Transverse colon (tissue), 4 donors: Measurements from ENCODE around the gene SNX1. TPM values are rescaled to one million over a fixed set of nuclear protein-coding genes. Genes with fewer than 3 reads are reported as not detected.

Experiments
- DNase-seq: peaks from one replicate; pipeline ENCODE4 v3.0.0-alpha.2; 2019
- H3K27ac ChIP-seq, 4 donors: fragments of 200-600 bp; sonication (generic); 2 replicates each; pipeline ENCODE4 v1.5.1; 2016 to 2018; ENCODE audit warnings: inconsistent platforms in 4 of 4
- H3K27me3 ChIP-seq: fragments of 200-600 bp; sonication (generic); 2 replicates; pipeline ENCODE4 v1.5.1; 2017; ENCODE audit warnings: inconsistent platforms
- H3K36me3 ChIP-seq, 4 donors: fragments of 200-600 bp; sonication (generic); 2 replicates each; pipeline ENCODE4 v1.5.1; 2017 to 2019; ENCODE audit warnings: inconsistent platforms in 4 of 4
- H3K4me1 ChIP-seq, 4 donors: fragments of 200-600 bp; sonication (generic); 2 replicates each; pipeline ENCODE4 v1.5.1; 2017 to 2020; ENCODE audit warnings: inconsistent platforms in 4 of 4
- H3K4me3 ChIP-seq, 4 donors: fragments of 200-600 bp; sonication (generic); 1 replicate in 1 of 4; 2 replicates in 3 of 4; pipeline versions ENCODE4 v1.5.1 to v1.6.1; 2017 to 2019; ENCODE audit warnings: inconsistent platforms in 4 of 4
- H3K9me3 ChIP-seq, 2 donors: fragments of 200-600 bp; sonication (generic); 2 replicates each; pipeline ENCODE4 v1.5.1; 2017 to 2019; ENCODE audit warnings: inconsistent platforms in 2 of 2
- CTCF ChIP-seq, 5 experiments: fragments of 200-600 bp in 3 of 5; fragments of 450-650 bp in 2 of 5; sonication (generic) in 3 of 5; IDR thresholded peaks; 1 replicate in 2 of 5; 2 replicates in 3 of 5; pipeline ENCODE4 v1.5.1; 2016 to 2017; ENCODE audit warnings: antibody characterized with exemption in 5 of 5, inconsistent platforms in 3 of 5, mild to moderate bottlenecking in 2 of 5, moderate library complexity in 1 of 5
- EP300 ChIP-seq: sonication (generic); formaldehyde crosslinking; IDR thresholded peaks from one replicate; pipeline ENCODE4 v1.6.1; 2017; ENCODE audit warnings: antibody characterized with exemption, low read depth
- POLR2A ChIP-seq: fragments of 450-650 bp; IDR thresholded peaks from one replicate; pipeline ENCODE4 v1.6.1; 2016; ENCODE audit warnings: antibody characterized with exemption, mild to moderate bottlenecking, moderate library complexity
- POLR2AphosphoS5 ChIP-seq, 3 donors: sonication (generic); formaldehyde crosslinking; IDR thresholded peaks; one replicate each; pipeline ENCODE4 v1.6.1; 2016; ENCODE audit warnings: antibody characterized with exemption in 3 of 3
- WGBS, 2 donors: methylation state at CpG; one replicate each; pipeline ENCODE4 v1.1.5; 2018; ENCODE audit warnings: low coverage in 1 of 2; 5-methylcytosine and 5-hydroxymethylcytosine counted together
- in situ Hi-C, 4 donors: fragments of 200-750 bp; cut with MboI; loops; one replicate each; pipeline versions ENCODE4 v1.15.0 to v1.15.1; 2017; ENCODE audit warnings: low sequenced_read_pairs in 3 of 4, low pct_ligation_motif_present in 1 of 4, low pct_unique_long_range_greater_than_20kb in 1 of 4
- intact Hi-C: fragments of 100-400 bp; cut with DNase I; formaldehyde crosslinking; loops from one replicate; pipeline ENCODE4 v1.15.1; 2023; ENCODE audit warnings: low total_unique reads
- total RNA-seq, 4 donors: library from RNA; depleted of rRNA; stranded (reverse); fragments of >200 nt; gene quantifications; one replicate each; pipeline ENCODE4 v1.1.0, GENCODE V29; 2016

Gene SNX1
- total RNA-seq, 4 donors from 2014 or later: 42.4 to 91.0 (median 65.4) TPM

GRCh38 chr15:64146520-64146884, 50.7 kb downstream of the SNX1 start:
- Histone ChIP-seq H3K4me1 (peaks cover 2 to 8% (median 6%) of the 10 kb centered on the region in 4 donors), H3K4me3 (no peak overlapping the region), H3K9me3 (no peaks in the 10 kb centered on the region), H3K27me3 (peaks cover 8% of the 10 kb centered on the region), H3K27ac (no peak overlapping the region), H3K36me3 (peaks cover 0 to 15% (median 0%) of the 10 kb centered on the region in 4 donors)
- no peak for DNase-seq
- WGBS, 2 donors: 84 to 93% methylated on average over 3 of the region's 3 CpGs
- intact Hi-C loops: no loop called here
- in situ Hi-C loops: no loop called here
- no peak for TF ChIP-seq CTCF (IDR thresholded peaks at IDR 0.05)

GRCh38 chr15:64146885-64147681, 51.3 kb downstream of the SNX1 start:
- WGBS, 2 donors: 73 to 90% methylated on average over 3 to 26 of the region's 26 CpGs
- in situ Hi-C loops: no loop called here

GRCh38 chr15:64148168-64148567, 52.4 kb downstream of the SNX1 start:
- H3K27ac ChIP-seq: no peak overlapping the region
- no peak for DNase-seq
- H3K36me3 ChIP-seq: peaks cover 0 to 15% (median 0%) of the 10 kb centered on the region in 4 donors
- H3K4me3 ChIP-seq: no peak overlapping the region
- 78 to 88% methylated on average over 1 to 7 of the region's 7 CpGs for WGBS, 2 donors
- in situ Hi-C loops: no loop called here
- no peak for TF ChIP-seq EP300
- TF ChIP-seq POLR2AphosphoS5 (IDR thresholded peaks at IDR 0.05): no peak
- TF ChIP-seq POLR2A: no peak
- no peak for TF ChIP-seq CTCF (IDR thresholded peaks at IDR 0.05)
- H3K4me1 ChIP-seq: peaks cover 13 to 24% (median 20%) of the 10 kb centered on the region in 4 donors
- H3K27me3 ChIP-seq: peaks cover 24% of the 10 kb centered on the region
- H3K9me3 ChIP-seq: no peaks in the 10 kb centered on the region
- intact Hi-C loops: no loop called here

More at GRCh38 chr15:64146885-64147681, 51.3 kb downstream of the SNX1 start:
- TF ChIP-seq POLR2AphosphoS5 (IDR thresholded peaks at IDR 0.05) (no peak), POLR2A (no peak), EP300 (no peak), CTCF (IDR thresholded peaks at IDR 0.05) (no peak)
- no peak overlapping the region for H3K4me3 ChIP-seq
- peaks cover 0 to 15% (median 0%) of the 10 kb centered on the region in 4 donors for H3K36me3 ChIP-seq
- no peak for DNase-seq
- intact Hi-C loops: no loop called here
- H3K27me3 ChIP-seq: peaks cover 14% of the 10 kb centered on the region
- H3K9me3 ChIP-seq: no peaks in the 10 kb centered on the region
- H3K4me1 ChIP-seq: peaks cover 8 to 13% (median 12%) of the 10 kb centered on the region in 4 donors
- no peak overlapping the region for H3K27ac ChIP-seq

- Histone ChIP-seq H3K27me3 (peaks cover 26% of the 10 kb centered on the region), H3K27ac (no peak overlapping the region), H3K9me3 (no peaks in the 10 kb centered on the region), H3K36me3 (peaks cover 0 to 11% (median 0%) of the 10 kb centered on the region in 4 donors), H3K4me1 (peaks cover 13 to 28% (median 24%) of the 10 kb centered on the region in 4 donors), H3K4me3 (no peak overlapping the region)
- intact Hi-C loops (no loop called here), in situ Hi-C loops (no loop called here)
- TF ChIP-seq EP300 (no peak), CTCF (IDR thresholded peaks at IDR 0.05) (no peak), POLR2AphosphoS5 (IDR thresholded peaks at IDR 0.05) (no peak), POLR2A (no peak)
- no peak for DNase-seq
- 85 to 89% methylated on average over 3 of the region's 3 CpGs for WGBS, 2 donors
Measured at GRCh38 chr15:64148581-64148980, 52.8 kb downstream of the SNX1 start.
